Measurements from ENCODE around the gene SNX8. TPM values are rescaled to one million over a fixed set of nuclear protein-coding genes. Genes with fewer than 3 reads are reported as not detected.

SNX8 gene
- total RNA-seq, 2 donors from 2014 or later = 53.0 to 53.2 TPM

DNA sequence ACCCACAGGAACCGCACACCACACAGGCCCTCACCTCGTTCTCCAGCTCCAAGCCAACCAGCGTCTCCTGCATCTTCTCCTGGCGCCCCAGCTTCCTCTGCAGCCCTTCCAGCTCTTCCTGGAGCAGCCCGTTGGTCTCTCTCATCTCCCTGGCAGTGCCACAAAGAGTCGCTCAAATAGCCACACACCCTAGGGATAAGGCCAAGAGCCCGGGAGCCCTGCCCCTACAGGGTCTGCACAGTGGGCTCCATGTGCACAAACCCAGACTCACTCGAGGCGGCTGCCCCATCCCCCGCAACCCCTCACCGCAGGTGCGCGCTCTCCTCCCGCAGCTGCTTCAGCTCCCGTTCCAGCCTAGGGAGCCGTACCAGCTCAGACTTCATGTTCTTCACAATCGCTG, 98.4 kb downstream of the SNX8 start:
- H3K27me3 ChIP-seq (ENCODE audit: control insufficient read depth, insufficient read depth, low read length, poor library complexity, severe bottlenecking) = no peaks in the 10 kb centered on the region
- Mint-ChIP-seq H3K27ac (no peak overlapping the region), H3K4me1 (no peaks in the 10 kb centered on the region), H3K9me3 (no peaks in the 10 kb centered on the region), H3K36me3 (ENCODE audit: low read depth) (peaks cover 79% of the 10 kb centered on the region), H3K27me3 (ENCODE audit: insufficient read depth) (no peaks in the 10 kb centered on the region), H3K4me3 (no peak overlapping the region)
- no peak overlapping the region for H3K4me3 ChIP-seq (ENCODE audit: low read length)
- no peak for DNase-seq
- no peak for TF ChIP-seq CTCF (conservative IDR thresholded peaks at IDR 0.05)
- no peaks in the 10 kb centered on the region for H3K4me1 ChIP-seq (ENCODE audit: control insufficient read depth, insufficient read depth, low read length)
- H3K9ac ChIP-seq (ENCODE audit: extremely low read depth, low read length, poor library complexity, severe bottlenecking) = no peak overlapping the region
- H3K9me3 ChIP-seq (ENCODE audit: control insufficient read depth, low read length) = no peaks in the 10 kb centered on the region
- H3K27ac ChIP-seq (ENCODE audit: low read depth, low read length) = no peak overlapping the region
- peaks cover 72% of the 10 kb centered on the region for H3K36me3 ChIP-seq (ENCODE audit: control insufficient read depth, insufficient read depth, low read length)
- 96 to 98% methylated on average over 17 of the region's 17 CpGs for WGBS, 2 experiments (ENCODE audit: insufficient coverage in 1 of 2, insufficient read length in 1 of 2)

DNA sequence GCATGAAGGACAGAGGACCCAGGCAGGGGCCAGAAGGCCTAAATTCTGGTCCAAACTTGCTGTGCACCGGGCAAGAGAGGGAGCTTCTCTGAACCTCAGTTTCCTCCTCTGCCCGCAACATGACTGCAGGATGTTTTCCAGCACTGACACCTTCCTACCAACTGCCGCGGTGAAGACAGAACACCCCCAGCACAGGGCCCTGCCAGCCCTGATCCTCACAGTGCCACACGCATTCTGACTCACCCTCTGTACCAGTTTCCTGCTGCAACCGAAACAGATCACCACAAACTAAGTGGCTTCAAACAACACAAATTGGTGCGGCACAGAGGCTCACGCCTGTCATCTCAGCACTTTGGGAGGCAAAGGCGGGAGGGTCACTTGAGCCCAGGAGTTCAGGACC, 99.6 kb downstream of the SNX8 start:
- Histone ChIP-seq H3K4me1 (ENCODE audit: control insufficient read depth, insufficient read depth, low read length) (no peaks in the 10 kb centered on the region), H3K4me3 (ENCODE audit: low read length) (no peak overlapping the region), H3K27ac (ENCODE audit: low read depth, low read length) (no peak overlapping the region), H3K9ac (ENCODE audit: extremely low read depth, low read length, poor library complexity, severe bottlenecking) (no peak overlapping the region), H3K9me3 (ENCODE audit: control insufficient read depth, low read length) (no peaks in the 10 kb centered on the region), H3K27me3 (ENCODE audit: control insufficient read depth, insufficient read depth, low read length, poor library complexity, severe bottlenecking) (no peaks in the 10 kb centered on the region), H3K36me3 (ENCODE audit: control insufficient read depth, insufficient read depth, low read length) (peaks cover 64% of the 10 kb centered on the region)
- WGBS, 2 experiments (ENCODE audit: insufficient coverage in 1 of 2, insufficient read length in 1 of 2) = 89 to 96% methylated on average over 5 to 9 of the region's 9 CpGs
- H3K36me3 Mint-ChIP-seq (ENCODE audit: low read depth) = peaks cover 82% of the 10 kb centered on the region
- no peaks in the 10 kb centered on the region for H3K27me3 Mint-ChIP-seq (ENCODE audit: insufficient read depth)
- no peak for DNase-seq
- no peaks in the 10 kb centered on the region for H3K9me3 Mint-ChIP-seq
- H3K4me1 Mint-ChIP-seq = no peaks in the 10 kb centered on the region
- H3K4me3 Mint-ChIP-seq = no peak overlapping the region
- no peak overlapping the region for H3K27ac Mint-ChIP-seq
- TF ChIP-seq CTCF (conservative IDR thresholded peaks at IDR 0.05) = no peak

DNA sequence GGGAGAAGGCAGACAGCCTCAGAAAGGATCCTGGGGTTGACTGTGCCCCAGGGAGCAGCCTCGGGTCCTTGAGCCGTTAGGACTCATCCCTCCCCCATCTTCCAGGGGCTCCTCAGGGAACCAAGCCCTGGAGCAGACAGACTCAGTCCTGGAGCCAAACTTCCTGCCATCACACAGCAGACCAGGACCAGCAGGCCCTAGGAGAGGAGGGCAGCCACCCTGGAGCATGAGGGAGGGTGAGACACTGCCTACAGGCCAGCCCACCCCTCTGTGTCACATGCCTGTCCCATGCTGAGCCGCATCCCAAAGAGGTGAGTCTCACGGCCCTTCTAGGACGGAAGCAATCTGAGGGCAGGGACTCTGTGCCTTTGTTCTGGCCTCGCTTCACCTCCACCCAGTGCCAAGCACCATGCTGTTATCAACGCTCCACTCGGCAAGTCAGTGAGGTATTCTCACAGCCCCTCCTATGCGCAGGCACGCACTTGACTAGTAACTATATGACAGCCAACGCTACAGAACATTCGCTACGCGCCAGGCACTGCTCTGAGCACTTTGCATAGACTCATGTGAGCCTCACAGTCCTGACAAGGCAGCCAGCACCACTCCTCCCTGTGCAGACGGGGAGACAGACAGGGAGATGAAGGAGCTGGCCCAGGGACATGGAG, 100.6 kb downstream of the SNX8 start:
- no peak for TF ChIP-seq CTCF (conservative IDR thresholded peaks at IDR 0.05)
- no peak overlapping the region for H3K27ac ChIP-seq (ENCODE audit: low read depth, low read length)
- Mint-ChIP-seq H3K4me3 (no peak overlapping the region), H3K27me3 (ENCODE audit: insufficient read depth) (no peaks in the 10 kb centered on the region), H3K9me3 (no peaks in the 10 kb centered on the region), H3K36me3 (ENCODE audit: low read depth) (peaks cover 79% of the 10 kb centered on the region), H3K27ac (no peak overlapping the region), H3K4me1 (no peaks in the 10 kb centered on the region)
- H3K4me3 ChIP-seq (ENCODE audit: low read length) = no peak overlapping the region
- no peaks in the 10 kb centered on the region for H3K4me1 ChIP-seq (ENCODE audit: control insufficient read depth, insufficient read depth, low read length)
- peaks cover 64% of the 10 kb centered on the region for H3K36me3 ChIP-seq (ENCODE audit: control insufficient read depth, insufficient read depth, low read length)
- H3K9me3 ChIP-seq (ENCODE audit: control insufficient read depth, low read length) = no peaks in the 10 kb centered on the region
- H3K9ac ChIP-seq (ENCODE audit: extremely low read depth, low read length, poor library complexity, severe bottlenecking) = no peak overlapping the region
- no peaks in the 10 kb centered on the region for H3K27me3 ChIP-seq (ENCODE audit: control insufficient read depth, insufficient read depth, low read length, poor library complexity, severe bottlenecking)
- 89 to 90% methylated on average over 14 to 15 of the region's 15 CpGs for WGBS, 2 experiments (ENCODE audit: insufficient coverage in 1 of 2, insufficient read length in 1 of 2)
- peak; percentile 66 for DNase-seq

All from endodermal cell (in vitro differentiated cells).